ENCODE measurements around the gene TM4SF5.

The TM4SF5 gene

DNA sequence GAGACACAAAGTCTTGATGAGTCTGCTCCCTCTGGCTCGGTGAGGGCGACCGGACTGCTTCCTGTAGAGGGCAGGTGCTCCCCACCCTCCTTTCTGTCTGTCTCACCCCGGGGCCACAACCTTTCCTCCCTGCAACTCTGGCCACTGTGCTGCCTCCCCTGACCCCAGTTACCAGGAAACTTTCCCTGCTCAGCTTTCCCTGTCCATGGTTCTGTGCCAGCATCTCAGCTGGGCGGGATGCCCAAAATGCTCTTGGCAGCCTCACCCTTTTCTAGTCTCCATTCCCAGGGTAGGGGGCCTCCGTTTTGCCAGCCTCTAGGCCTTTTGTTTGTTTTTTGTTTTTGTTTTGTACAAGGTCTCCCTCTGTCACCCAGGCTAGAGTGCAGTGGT, 36.7 kb downstream of the TM4SF5 start:
- no peak for DNase-seq (ENCODE audit: low spot score)
- TF ChIP-seq, protein P1, sequence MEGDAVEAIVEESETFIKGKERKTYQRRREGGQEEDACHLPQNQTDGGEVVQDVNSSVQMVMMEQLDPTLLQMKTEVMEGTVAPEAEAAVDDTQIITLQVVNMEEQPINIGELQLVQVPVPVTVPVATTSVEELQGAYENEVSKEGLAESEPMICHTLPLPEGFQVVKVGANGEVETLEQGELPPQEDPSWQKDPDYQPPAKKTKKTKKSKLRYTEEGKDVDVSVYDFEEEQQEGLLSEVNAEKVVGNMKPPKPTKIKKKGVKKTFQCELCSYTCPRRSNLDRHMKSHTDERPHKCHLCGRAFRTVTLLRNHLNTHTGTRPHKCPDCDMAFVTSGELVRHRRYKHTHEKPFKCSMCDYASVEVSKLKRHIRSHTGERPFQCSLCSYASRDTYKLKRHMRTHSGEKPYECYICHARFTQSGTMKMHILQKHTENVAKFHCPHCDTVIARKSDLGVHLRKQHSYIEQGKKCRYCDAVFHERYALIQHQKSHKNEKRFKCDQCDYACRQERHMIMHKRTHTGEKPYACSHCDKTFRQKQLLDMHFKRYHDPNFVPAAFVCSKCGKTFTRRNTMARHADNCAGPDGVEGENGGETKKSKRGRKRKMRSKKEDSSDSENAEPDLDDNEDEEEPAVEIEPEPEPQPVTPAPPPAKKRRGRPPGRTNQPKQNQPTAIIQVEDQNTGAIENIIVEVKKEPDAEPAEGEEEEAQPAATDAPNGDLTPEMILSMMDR (IDR thresholded peaks at IDR 0.05; ENCODE audit: extremely low read depth, insufficient read depth, missing control alignments): no peak
- in situ Hi-C loops (cut with MboI; ENCODE audit: low pct_unique_long_range_greater_than_20kb, low sequenced_read_pairs, unreplicated experiment): no loop called here

DNA sequence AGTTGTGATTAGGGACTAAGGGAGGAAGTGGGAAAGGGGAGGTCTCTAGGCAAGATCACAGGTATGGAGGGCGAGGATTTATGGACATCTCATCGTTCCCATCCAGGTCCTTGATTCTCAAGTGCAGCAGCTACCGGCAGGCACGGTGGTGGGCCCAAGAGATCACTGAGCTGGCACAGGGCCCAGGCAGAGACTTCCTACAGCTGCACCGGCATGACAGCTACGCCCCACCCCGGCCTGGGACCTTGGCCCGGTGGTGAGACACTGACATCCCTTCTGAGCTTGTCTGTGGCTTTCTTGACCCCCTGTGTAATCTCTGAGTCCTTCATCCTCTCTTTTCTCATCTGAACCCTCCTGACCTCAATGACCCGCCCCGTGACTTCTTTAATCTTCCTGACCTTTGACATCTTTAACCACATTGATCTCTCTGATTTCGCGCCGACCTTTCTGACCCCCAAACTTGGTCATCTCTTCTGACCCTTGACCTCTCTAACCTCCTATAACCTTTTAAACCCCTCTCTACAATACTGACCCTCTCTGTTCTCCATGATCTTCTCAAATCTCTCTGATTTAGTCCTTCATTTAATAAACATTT, 39.1 kb downstream of the TM4SF5 start:
- in situ Hi-C loops (cut with MboI; ENCODE audit: low pct_unique_long_range_greater_than_20kb, low sequenced_read_pairs, unreplicated experiment): no loop called here
- TF ChIP-seq, protein P1 (IDR thresholded peaks at IDR 0.05; ENCODE audit: extremely low read depth, insufficient read depth, missing control alignments): no peak
- no peak for DNase-seq (ENCODE audit: low spot score)

DNA sequence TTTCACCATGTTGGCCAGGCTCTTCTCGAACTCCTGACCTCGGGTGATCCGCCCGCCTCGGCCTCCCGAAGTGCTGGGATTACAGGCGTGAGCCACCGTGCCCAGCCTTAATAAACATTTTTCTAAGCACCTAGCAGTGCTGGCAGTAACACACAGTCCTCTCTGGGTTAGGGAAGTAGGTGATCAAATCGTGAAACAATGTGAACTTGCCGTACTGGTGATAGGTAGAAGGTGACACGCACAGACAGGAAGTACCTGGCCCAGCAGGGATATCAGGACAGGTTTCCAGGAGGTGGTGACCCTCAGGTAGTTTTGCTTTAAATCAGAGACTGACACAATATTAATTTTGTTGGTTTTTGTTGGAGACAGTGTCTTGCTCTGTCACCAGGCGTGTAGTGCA, 39.8 kb downstream of the TM4SF5 start:
- no peak for DNase-seq (ENCODE audit: low spot score)
- TF ChIP-seq, protein P1 (IDR thresholded peaks at IDR 0.05; ENCODE audit: extremely low read depth, insufficient read depth, missing control alignments): no peak
- in situ Hi-C loops (cut with MboI; ENCODE audit: low pct_unique_long_range_greater_than_20kb, low sequenced_read_pairs, unreplicated experiment): no loop called here

GRCh38 chr17:4812690-4813089, 41.0 kb downstream of the TM4SF5 start:
- DNase-seq (ENCODE audit: low spot score): no peak
- in situ Hi-C loops (cut with MboI; ENCODE audit: low pct_unique_long_range_greater_than_20kb, low sequenced_read_pairs, unreplicated experiment): no loop called here
- TF ChIP-seq, protein P1 (IDR thresholded peaks at IDR 0.05; ENCODE audit: extremely low read depth, insufficient read depth, missing control alignments): no peak

- TF ChIP-seq, protein P1 (IDR thresholded peaks at IDR 0.05; ENCODE audit: extremely low read depth, insufficient read depth, missing control alignments): no peak
- in situ Hi-C loops (cut with MboI; ENCODE audit: low pct_unique_long_range_greater_than_20kb, low sequenced_read_pairs, unreplicated experiment): no loop called here
- DNase-seq (ENCODE audit: low spot score): no peak
Measured at GRCh38 chr17:4815043-4815675, 43.5 kb downstream of the TM4SF5 start.

- TF ChIP-seq, protein P1 (IDR thresholded peaks at IDR 0.05; ENCODE audit: extremely low read depth, insufficient read depth, missing control alignments): no peak
- in situ Hi-C loops (cut with MboI; ENCODE audit: low pct_unique_long_range_greater_than_20kb, low sequenced_read_pairs, unreplicated experiment): no loop called here
- DNase-seq (ENCODE audit: low spot score): no peak
Measured at GRCh38 chr17:4816826-4817225, 45.1 kb downstream of the TM4SF5 start.

All from GM13977 (cell line).